RPMI8226 (cell line): Measurements from ENCODE around the gene POU6F1.
"Not testable (repeated sequence)": the region's sequence is repeated elsewhere in the genome, so short reads cannot be mapped to it uniquely, and the experiment has no call there.

Source experiments
- DNase-seq: peaks from one replicate; pipeline ENCODE4 v3.0.0-alpha.2; 2015

Gene POU6F1

GRCh38 chr12:51217968-51218606 is at the start of gene POU6F1:
Gene POU6F1 (minus strand): TSS chr12:51218062. CDS start chr12:51206836, 11,226 bp downstream.
- peak; percentile 83 for DNase-seq

GRCh38 chr12:51265024-51265423 is 47.2 kb upstream of the POU6F1 start:
- no peak for DNase-seq

GRCh38 chr12:51264297-51264696 is 46.4 kb upstream of the POU6F1 start:
- no peak for DNase-seq

GRCh38 chr12:51263341-51263740 is 45.5 kb upstream of the POU6F1 start:
- no peak for DNase-seq

GRCh38 chr12:51262758-51263177 is 44.9 kb upstream of the POU6F1 start:
- peak; percentile 37 for DNase-seq

- DNase-seq, result not testable (repeated sequence)
Measured at GRCh38 chr12:51259600-51259999, 41.7 kb upstream of the POU6F1 start.

GRCh38 chr12:51254536-51254935 is 36.7 kb upstream of the POU6F1 start:
- DNase-seq, result no peak

GRCh38 chr12:51253276-51253675 is 35.4 kb upstream of the POU6F1 start:
- no peak for DNase-seq

- no peak for DNase-seq
Measured at GRCh38 chr12:51247523-51248206, 29.8 kb upstream of the POU6F1 start.

- DNase-seq, result no peak
Measured at GRCh38 chr12:51246254-51246853, 28.5 kb upstream of the POU6F1 start.

- DNase-seq, result no peak
Measured at GRCh38 chr12:51245476-51246253, 27.8 kb upstream of the POU6F1 start.

GRCh38 chr12:51244269-51244668 is 26.4 kb upstream of the POU6F1 start:
- DNase-seq, result no peak

- no peak for DNase-seq
Measured at GRCh38 chr12:51242876-51243275, 25.0 kb upstream of the POU6F1 start.

- DNase-seq, result no peak
Measured at GRCh38 chr12:51242120-51242519, 24.3 kb upstream of the POU6F1 start.

GRCh38 chr12:51240971-51241370 is 23.1 kb upstream of the POU6F1 start:
- DNase-seq, result no peak

- DNase-seq, result peak; percentile 97
Measured at GRCh38 chr12:51238510-51239334, 20.9 kb upstream of the POU6F1 start, which contains the start of gene DAZAP2. Gene DAZAP2 (plus strand): TSS chr12:51238826. CDS start chr12:51238908, 82 bp downstream.

GRCh38 chr12:51238037-51238509 is 20.2 kb upstream of the POU6F1 start:
- peak; percentile 73 for DNase-seq

GRCh38 chr12:51234530-51234929 is 16.7 kb upstream of the POU6F1 start:
- DNase-seq, result no peak

GRCh38 chr12:51232642-51233041 is 14.8 kb upstream of the POU6F1 start:
- DNase-seq, result no peak

- DNase-seq, result no peak
Measured at GRCh38 chr12:51229116-51229809, 11.4 kb upstream of the POU6F1 start.

GRCh38 chr12:51227962-51228361 is 10.1 kb upstream of the POU6F1 start:
- no peak for DNase-seq

GRCh38 chr12:51227112-51227511 is 9.2 kb upstream of the POU6F1 start:
- DNase-seq, result not testable (repeated sequence)
